Lung (tissue), 12 donors: ENCODE results near the gene ZBTB9. TPM values are rescaled to one million over a fixed set of nuclear protein-coding genes. Genes with fewer than 3 reads are reported as not detected.
A peak's percentile ranks its signal among the peaks of the same experiment; 100 is the strongest.

Source experiments
- ATAC-seq: fragments of 200-7000 bp; cut with Tn5 transposase; one replicate; pipeline ENCODE4 v1.9.1; 2020; ENCODE audit warnings: moderate number of reproducible peaks; ENCODE audit not compliant: insufficient read depth, low FRiP score
- DNase-seq, 3 donors: peaks; one replicate each; pipeline ENCODE4 v3.0.0-alpha.2; 2013 to 2017
- H3K27ac ChIP-seq, 2 donors: one replicate each; pipeline ENCODE4 v1.5.1; 2013; ENCODE audit warnings: mild to moderate bottlenecking in 2 of 2, moderate library complexity in 2 of 2, control low read depth in 1 of 2, inconsistent platforms in 1 of 2, low read depth in 1 of 2, low read length in 1 of 2
- H3K27me3 ChIP-seq, 3 donors: one replicate each; pipeline ENCODE4 v1.5.1; 2013; ENCODE audit warnings: low read length in 2 of 3; ENCODE audit not compliant: control insufficient read depth in 3 of 3, insufficient read depth in 3 of 3
- H3K36me3 ChIP-seq, 4 donors: one replicate each; pipeline ENCODE4 v1.5.1; 2013; ENCODE audit warnings: low read length in 4 of 4, mild to moderate bottlenecking in 1 of 4, moderate library complexity in 1 of 4; ENCODE audit not compliant: control insufficient read depth in 4 of 4, insufficient read depth in 4 of 4
- H3K4me1 ChIP-seq, 5 donors: one replicate each; pipeline ENCODE4 v1.5.1; 2013; ENCODE audit warnings: low read length in 5 of 5, mild to moderate bottlenecking in 2 of 5, moderate library complexity in 1 of 5; ENCODE audit not compliant: control insufficient read depth in 5 of 5, insufficient read depth in 5 of 5
- H3K4me3 ChIP-seq: one replicate; pipeline ENCODE4 v1.5.1; 2013; ENCODE audit warnings: mild to moderate bottlenecking, control low read depth, moderate library complexity
- H3K9ac ChIP-seq, 2 donors: one replicate each; pipeline ENCODE4 v1.5.1; 2013; ENCODE audit warnings: low read length in 2 of 2, control low read depth in 1 of 2; ENCODE audit not compliant: insufficient read depth in 1 of 2
- H3K9me3 ChIP-seq, 4 donors: one replicate each; pipeline ENCODE4 v1.5.1; 2013; ENCODE audit warnings: low read length in 3 of 4, mild to moderate bottlenecking in 1 of 4, moderate library complexity in 1 of 4; ENCODE audit not compliant: control insufficient read depth in 4 of 4, insufficient read depth in 3 of 4
- CTCF ChIP-seq: IDR thresholded peaks from 2 replicates; pipeline ENCODE4 v1.5.1; 2012; ENCODE audit warnings: mild to moderate bottlenecking; ENCODE audit errors: control extremely low read depth, extremely low read depth
- WGBS, 2 donors: extraction: QIAGEN DNeasy Blood & Tissue Kit; methylation state at CpG; one replicate each; pipeline ENCODE4 v1.1.7; 2013; 5-methylcytosine and 5-hydroxymethylcytosine counted together
- polyA plus RNA-seq, 2 donors: library from polyadenylated mRNA; stranded (reverse); fragments of 200-250 nt; gene quantifications; one replicate each; pipeline ENCODE4 v1.2.1, GENCODE V29; 2013
- total RNA-seq, 2 donors: library from RNA; depleted of rRNA in 1 of 2; stranded (reverse); fragments of >200 nt in 1 of 2; gene quantifications; one replicate each; pipeline ENCODE4 v1.2.1, GENCODE V29; 2014 to 2021
- donor health status: control.
- donor health status: control.
- donor health status: Bipolar disorder and iron deficiency.
- donor health status: healthy.
- donor health status: DM: yes; HTN: yes; CAD: no.

Gene ZBTB9
- total and polyA plus RNA-seq, 4 donors = 4.0 to 7.9 (median 4.5) TPM

GRCh38 chr6:33410711-33411631, 43.4 kb upstream of the ZBTB9 start, which contains the start of gene PHF1:
PHF1 (plus strand) TSS chr6:33411014; CDS start chr6:33412264, 1,250 bp downstream.
- no peak for DNase-seq
- no peak for TF ChIP-seq CTCF

GRCh38 chr6:33411632-33412005, 42.8 kb upstream of the ZBTB9 start:
- H3K4me1 ChIP-seq = peaks cover 3 to 24% (median 7%) of the 10 kb centered on the region in 5 donors
- no peaks in the 10 kb centered on the region for H3K9me3 ChIP-seq
- H3K27me3 ChIP-seq = no peaks in the 10 kb centered on the region
- peaks cover 4 to 32% (median 19%) of the 10 kb centered on the region in 4 donors for H3K36me3 ChIP-seq
- peak overlapping the region; percentile 72 for H3K4me3 ChIP-seq
- ATAC-seq (no peak), DNase-seq (no peak)
- 55 to 73% methylated on average over 6 of the region's 6 CpGs for WGBS, 2 donors
- TF ChIP-seq CTCF = no peak
- H3K9ac ChIP-seq = peak overlapping the region; percentile 25 to 83
- H3K27ac ChIP-seq = peak overlapping the region; percentile 90 to 92

More at GRCh38 chr6:33410711-33411631, 43.4 kb upstream of the ZBTB9 start, which contains the start of gene PHF1:
- peak; percentile 71 for ATAC-seq
- Histone ChIP-seq H3K36me3 (peaks cover 4 to 31% (median 21%) of the 10 kb centered on the region in 4 donors), H3K9me3 (no peaks in the 10 kb centered on the region), H3K4me3 (peak within 1 kb of the TSS; percentile 72), H3K27me3 (no peaks in the 10 kb centered on the region), H3K27ac (peak within 1 kb of the TSS; percentile 92), H3K4me1 (peaks cover 1 to 18% (median 5%) of the 10 kb centered on the region in 5 donors), H3K9ac (peak within 1 kb of the TSS; percentile 57 to 83)
- 0 to 1% methylated on average over 33 to 65 of the region's 67 CpGs for WGBS, 2 donors

GRCh38 chr6:33412140-33413009, 42.0 kb upstream of the ZBTB9 start:
- Histone ChIP-seq H3K27ac (peak overlapping the region in 1 of 2 donors; percentile 3), H3K36me3 (peaks cover 4 to 32% (median 19%) of the 10 kb centered on the region in 4 donors), H3K9me3 (no peaks in the 10 kb centered on the region), H3K4me3 (no peak overlapping the region), H3K4me1 (peaks cover 3 to 32% (median 9%) of the 10 kb centered on the region in 5 donors), H3K27me3 (no peaks in the 10 kb centered on the region), H3K9ac (no peak overlapping the region)
- ATAC-seq = no peak
- TF ChIP-seq CTCF = no peak
- no peak for DNase-seq
- 91 to 94% methylated on average over 10 of the region's 10 CpGs for WGBS, 2 donors
